Measurements from ENCODE around the gene LIPA. TPM values are rescaled to one million over a fixed set of nuclear protein-coding genes. Genes with fewer than 3 reads are reported as not detected.

Gene LIPA
- total RNA-seq, 4 donors from 2014 or later: 29.1 to 45.8 (median 33.9) TPM

GRCh38 chr10:89263091-89263490, 11.5 kb upstream of the LIPA start:
- no peaks in the 10 kb centered on the region for H3K27me3 ChIP-seq

GRCh38 chr10:89262086-89263051, 10.8 kb upstream of the LIPA start:
- DNase-seq: no peak
- Histone ChIP-seq H3K4me3 (replicated peaks in 1 of 3) (no peak overlapping the region), H3K4me1 (peaks cover 4 to 5% of the 10 kb centered on the region in 2 donors), H3K36me3 (no peaks in the 10 kb centered on the region), H3K9me3 (no peaks in the 10 kb centered on the region), H3K27me3 (no peaks in the 10 kb centered on the region), H3K27ac (no peak overlapping the region)
- TF ChIP-seq CTCF (IDR thresholded peaks at IDR 0.05) (no peak), POLR2A (IDR thresholded peaks at IDR 0.05) (no peak)
- WGBS, 2 donors: 79 to 84% methylated on average over 5 of the region's 5 CpGs
- intact Hi-C loops (cut with DNase I): no loop called here

More at GRCh38 chr10:89263091-89263490, 11.5 kb upstream of the LIPA start:
- DNase-seq: no peak
- no peaks in the 10 kb centered on the region for H3K9me3 ChIP-seq
- 85 to 89% methylated on average over 1 of the region's 1 CpG for WGBS, 2 donors
- H3K36me3 ChIP-seq: no peaks in the 10 kb centered on the region
- TF ChIP-seq POLR2A (IDR thresholded peaks at IDR 0.05) (no peak), CTCF (IDR thresholded peaks at IDR 0.05) (no peak)
- H3K4me3 ChIP-seq (replicated peaks in 1 of 3): no peak overlapping the region
- H3K4me1 ChIP-seq: peaks cover 4 to 5% of the 10 kb centered on the region in 2 donors
- no peak overlapping the region for H3K27ac ChIP-seq
- intact Hi-C loops (cut with DNase I): no loop called here

GRCh38 chr10:89258881-89259280, 7.3 kb upstream of the LIPA start:
- Histone ChIP-seq H3K27ac (no peak overlapping the region), H3K9me3 (no peaks in the 10 kb centered on the region), H3K36me3 (no peaks in the 10 kb centered on the region), H3K27me3 (no peaks in the 10 kb centered on the region), H3K4me3 (replicated peaks in 1 of 3) (no peak overlapping the region), H3K4me1 (peaks cover 4 to 5% of the 10 kb centered on the region in 2 donors)
- intact Hi-C loops (cut with DNase I): no loop called here
- no peak for TF ChIP-seq CTCF (IDR thresholded peaks at IDR 0.05)
- no peak for TF ChIP-seq POLR2A (IDR thresholded peaks at IDR 0.05)
- DNase-seq: no peak
- 69 to 84% methylated on average over 1 of the region's 1 CpG for WGBS, 2 donors

- no peak for TF ChIP-seq CTCF (IDR thresholded peaks at IDR 0.05)
- no peak for TF ChIP-seq POLR2A (IDR thresholded peaks at IDR 0.05)
- no peaks in the 10 kb centered on the region for H3K27me3 ChIP-seq
- H3K9me3 ChIP-seq: no peaks in the 10 kb centered on the region
- H3K36me3 ChIP-seq: no peaks in the 10 kb centered on the region
- intact Hi-C loops (cut with DNase I): no loop called here
- peaks cover 4 to 5% of the 10 kb centered on the region in 2 donors for H3K4me1 ChIP-seq
- no peak overlapping the region for H3K4me3 ChIP-seq (replicated peaks in 1 of 3)
- 53 to 56% methylated on average over 2 of the region's 2 CpGs for WGBS, 2 donors
- no peak for DNase-seq
- no peak overlapping the region for H3K27ac ChIP-seq
Measured at GRCh38 chr10:89257581-89257980, 6.0 kb upstream of the LIPA start.

GRCh38 chr10:89256962-89257361, 5.4 kb upstream of the LIPA start:
- TF ChIP-seq POLR2A (IDR thresholded peaks at IDR 0.05) (no peak), CTCF (IDR thresholded peaks at IDR 0.05) (no peak)
- Histone ChIP-seq H3K27ac (no peak overlapping the region), H3K4me1 (peaks cover 4 to 5% of the 10 kb centered on the region in 2 donors), H3K36me3 (no peaks in the 10 kb centered on the region), H3K27me3 (no peaks in the 10 kb centered on the region), H3K9me3 (no peaks in the 10 kb centered on the region), H3K4me3 (replicated peaks in 1 of 3) (no peak overlapping the region)
- intact Hi-C loops (cut with DNase I): no loop called here
- WGBS, 2 donors: 74 to 77% methylated on average over 1 of the region's 1 CpG
- DNase-seq: no peak
